ENCODE results near the gene FAM47E. TPM values are rescaled to one million over a fixed set of nuclear protein-coding genes. Genes with fewer than 3 reads are reported as not detected.

The FAM47E gene
- total RNA-seq, 4 donors from 2014 or later: 5.6 to 13.7 (median 7.4) TPM

DNA sequence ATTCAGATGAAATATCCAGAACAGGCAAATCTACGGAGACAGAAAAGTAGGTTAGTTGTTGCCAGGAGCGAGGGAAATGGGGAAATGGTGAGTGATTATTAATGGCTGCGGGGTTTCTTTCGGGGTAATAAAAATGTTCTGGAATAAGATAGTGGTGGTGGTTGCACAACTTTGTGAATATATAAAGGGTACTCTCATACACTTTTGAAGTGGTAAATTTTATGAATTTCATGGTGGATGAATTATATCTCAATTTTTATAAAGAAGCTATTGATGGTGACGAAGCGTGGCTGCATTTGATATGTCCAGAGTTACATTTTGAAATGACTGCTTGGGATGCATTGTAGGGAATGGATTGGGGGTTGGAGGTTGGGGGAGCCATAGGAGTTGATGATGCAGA lies 16.3 kb downstream of the FAM47E start:
- TF ChIP-seq, protein P1, sequence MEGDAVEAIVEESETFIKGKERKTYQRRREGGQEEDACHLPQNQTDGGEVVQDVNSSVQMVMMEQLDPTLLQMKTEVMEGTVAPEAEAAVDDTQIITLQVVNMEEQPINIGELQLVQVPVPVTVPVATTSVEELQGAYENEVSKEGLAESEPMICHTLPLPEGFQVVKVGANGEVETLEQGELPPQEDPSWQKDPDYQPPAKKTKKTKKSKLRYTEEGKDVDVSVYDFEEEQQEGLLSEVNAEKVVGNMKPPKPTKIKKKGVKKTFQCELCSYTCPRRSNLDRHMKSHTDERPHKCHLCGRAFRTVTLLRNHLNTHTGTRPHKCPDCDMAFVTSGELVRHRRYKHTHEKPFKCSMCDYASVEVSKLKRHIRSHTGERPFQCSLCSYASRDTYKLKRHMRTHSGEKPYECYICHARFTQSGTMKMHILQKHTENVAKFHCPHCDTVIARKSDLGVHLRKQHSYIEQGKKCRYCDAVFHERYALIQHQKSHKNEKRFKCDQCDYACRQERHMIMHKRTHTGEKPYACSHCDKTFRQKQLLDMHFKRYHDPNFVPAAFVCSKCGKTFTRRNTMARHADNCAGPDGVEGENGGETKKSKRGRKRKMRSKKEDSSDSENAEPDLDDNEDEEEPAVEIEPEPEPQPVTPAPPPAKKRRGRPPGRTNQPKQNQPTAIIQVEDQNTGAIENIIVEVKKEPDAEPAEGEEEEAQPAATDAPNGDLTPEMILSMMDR (IDR thresholded peaks at IDR 0.05; ENCODE audit: low read depth): no peak

DNA sequence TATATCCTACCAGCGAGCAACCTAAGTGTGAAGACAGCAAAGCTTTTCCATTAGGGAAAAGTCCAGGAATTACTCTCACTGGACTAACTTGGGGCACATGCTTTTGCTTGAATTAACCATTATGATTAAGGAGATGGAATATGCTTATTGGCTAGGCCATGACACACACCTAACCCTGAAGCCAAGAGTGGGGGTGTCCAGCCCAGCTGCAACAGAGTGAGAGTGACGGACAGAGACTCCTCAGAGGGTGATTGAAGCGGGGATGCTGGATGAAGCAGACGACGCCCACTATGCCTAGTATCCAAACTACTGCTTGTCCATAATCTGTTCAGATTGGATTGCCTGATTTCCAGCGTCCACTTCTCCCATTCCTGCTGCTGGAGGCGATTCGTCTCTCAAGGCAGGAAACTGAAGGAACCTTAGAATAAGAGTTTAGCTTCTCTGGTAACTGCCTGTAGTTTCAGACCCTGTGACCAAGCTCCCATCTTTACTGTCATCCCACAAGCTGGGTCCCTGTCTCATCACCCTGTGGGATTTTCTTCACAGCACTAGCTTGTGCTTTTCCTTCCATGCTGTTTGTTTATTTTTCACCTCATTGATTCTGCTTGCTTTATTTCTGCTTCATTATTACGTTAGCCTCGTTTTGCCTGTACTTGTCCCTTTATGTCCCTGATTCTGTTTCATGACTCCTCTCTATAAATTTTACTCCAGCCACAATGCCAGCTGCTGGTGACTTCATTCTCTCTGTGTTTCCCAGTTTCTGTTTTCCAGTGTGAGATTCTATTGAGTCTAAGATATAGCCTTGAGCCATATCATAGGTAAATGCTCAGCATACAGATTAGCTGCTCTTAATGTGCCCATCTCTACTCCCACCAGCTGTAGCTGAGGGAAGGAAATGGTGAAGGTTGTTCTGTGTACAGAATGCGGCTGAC lies 19.0 kb downstream of the FAM47E start:
- TF ChIP-seq, protein P1 (IDR thresholded peaks at IDR 0.05; ENCODE audit: low read depth): no peak

DNA sequence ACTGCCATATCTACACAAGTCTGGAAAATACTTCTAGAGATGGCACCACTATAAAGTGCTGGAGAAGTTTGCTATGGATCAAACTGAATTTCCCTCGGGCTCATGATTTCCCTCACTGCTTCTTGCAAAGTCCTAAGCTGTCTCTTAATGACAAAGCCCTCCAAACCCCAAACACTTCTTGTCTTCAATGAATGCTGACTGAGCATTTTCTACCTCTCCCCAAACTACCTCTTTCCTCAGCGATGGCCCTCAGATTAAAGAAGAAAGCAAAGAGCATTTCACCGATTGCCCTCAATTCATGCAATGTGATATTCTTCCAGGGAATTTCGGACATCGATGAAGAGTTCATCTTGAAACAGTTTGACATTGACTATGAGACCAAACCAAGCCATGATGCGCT lies 19.7 kb downstream of the FAM47E start:
- TF ChIP-seq, protein P1 (IDR thresholded peaks at IDR 0.05; ENCODE audit: low read depth): no peak

DNA sequence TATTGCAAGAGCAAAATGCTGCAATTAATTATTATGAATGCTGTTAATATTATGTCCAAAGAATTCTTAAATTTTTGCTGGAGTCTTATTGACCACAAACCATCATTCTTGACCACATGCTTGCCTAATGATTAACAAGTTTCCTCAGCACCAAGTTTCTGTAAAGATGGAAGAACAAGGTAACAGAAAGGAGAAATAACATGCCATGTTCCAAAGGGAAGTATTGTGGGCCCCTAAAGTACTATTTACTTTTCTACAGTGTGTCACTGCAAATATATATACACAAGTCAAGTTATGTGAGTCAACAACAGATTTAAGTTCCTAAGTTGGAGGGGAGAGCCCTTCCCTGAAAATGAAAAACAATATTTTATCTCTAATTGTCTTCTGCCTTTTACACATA lies 20.6 kb downstream of the FAM47E start:
- TF ChIP-seq, protein P1 (IDR thresholded peaks at IDR 0.05; ENCODE audit: low read depth): no peak

DNA sequence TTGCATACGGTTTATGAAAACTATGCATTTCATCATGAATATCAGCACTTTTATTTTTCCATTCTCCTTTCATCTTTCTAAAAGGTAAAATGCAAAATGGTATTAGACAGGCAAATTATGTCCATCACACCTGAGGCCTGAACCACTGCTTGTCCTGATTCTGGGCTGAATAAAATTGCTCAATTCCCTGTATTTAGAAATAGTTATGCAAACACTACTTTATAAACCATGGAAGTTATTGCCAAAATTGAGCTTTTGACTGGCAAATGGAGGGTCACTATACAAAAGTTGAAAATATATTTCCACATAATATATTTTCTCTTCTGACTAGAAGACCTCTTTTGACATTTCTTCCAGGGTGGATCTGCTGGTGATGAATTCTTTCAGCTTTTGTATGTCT lies 21.1 kb downstream of the FAM47E start:
- TF ChIP-seq, protein P1 (IDR thresholded peaks at IDR 0.05; ENCODE audit: low read depth): no peak

DNA sequence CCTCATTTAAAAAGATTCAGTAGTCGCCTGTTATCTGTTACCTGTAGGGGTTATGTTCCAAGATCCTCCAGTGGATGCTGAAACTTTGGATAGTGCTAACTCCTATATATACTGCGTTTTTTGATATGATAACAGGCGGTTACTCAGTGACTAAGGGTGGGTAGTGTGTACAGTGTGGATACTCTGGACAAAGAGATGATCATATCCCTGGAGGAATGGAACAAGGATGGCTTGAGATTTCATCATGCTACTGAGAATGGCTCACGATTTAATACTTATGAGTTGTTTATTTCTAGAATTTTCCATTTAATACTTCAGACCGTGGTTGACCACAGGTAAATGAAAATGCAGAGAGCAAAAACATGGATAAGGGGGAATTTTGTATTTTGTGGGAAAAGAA lies 21.5 kb downstream of the FAM47E start:
- TF ChIP-seq, protein P1 (IDR thresholded peaks at IDR 0.05; ENCODE audit: low read depth): no peak

DNA sequence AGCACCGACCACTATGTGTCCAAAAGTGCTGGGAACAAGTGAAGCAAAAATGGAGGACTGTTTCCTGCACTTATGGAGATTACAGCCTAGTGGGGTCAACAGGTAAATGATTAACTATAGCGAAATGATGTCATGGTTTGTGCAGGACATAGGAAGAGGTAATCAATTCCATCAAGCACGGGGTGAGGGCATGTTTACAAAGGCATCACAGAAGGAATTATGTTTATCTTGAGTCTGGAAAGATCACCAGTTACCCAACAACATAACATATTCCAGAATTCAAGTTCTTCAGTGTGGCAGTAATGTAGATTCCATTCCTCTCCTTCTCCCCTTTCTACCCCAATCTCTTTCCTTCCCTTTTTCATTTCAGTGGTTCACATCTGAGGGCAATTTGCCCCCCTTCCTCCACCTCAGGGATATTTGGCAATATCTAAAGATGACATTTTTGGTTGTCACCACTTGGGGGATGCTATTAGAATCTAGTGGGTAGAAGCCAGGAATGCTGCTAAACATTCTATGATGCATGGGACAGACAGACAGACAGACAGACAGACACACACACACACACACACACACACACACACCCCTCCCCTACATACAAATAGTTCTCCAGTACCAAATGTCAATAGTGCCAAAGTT lies 24.1 kb downstream of the FAM47E start:
- TF ChIP-seq, protein P1 (IDR thresholded peaks at IDR 0.05; ENCODE audit: low read depth): no peak
